HT-29 (cell line): ENCODE results near the gene CD74. TPM values are rescaled to one million over a fixed set of nuclear protein-coding genes. Genes with fewer than 3 reads are reported as not detected.
"Not testable (repeated sequence)": the region's sequence is repeated elsewhere in the genome, so short reads cannot be mapped to it uniquely, and the experiment has no call there.

Experiments used
- DNase-seq: peaks from one replicate; pipeline ENCODE4 v3.0.0-alpha.2; 2015; ENCODE audit warnings: low spot score
- total RNA-seq: library from RNA; depleted of rRNA; stranded (reverse); fragments of >200 nt; shearing (Covaris generic); gene quantifications from 2 replicates; pipeline ENCODE4 v1.2.3, GENCODE V29; 2014

The CD74 gene
- total RNA-seq, 1 experiment from 2014 or later, result 12.7 TPM

- no peak for DNase-seq
Measured at GRCh38 chr5:150441813-150442698, 29.3 kb upstream of the CD74 start.

GRCh38 chr5:150440948-150441812 is 28.5 kb upstream of the CD74 start:
- no peak for DNase-seq

- peak; percentile 47 for DNase-seq
Measured at GRCh38 chr5:150438873-150439546, 26.3 kb upstream of the CD74 start.

- peak; percentile 88 for DNase-seq
Measured at GRCh38 chr5:150436141-150436680, 23.5 kb upstream of the CD74 start.

- DNase-seq, result no peak
Measured at GRCh38 chr5:150434464-150434863, 21.8 kb upstream of the CD74 start.

GRCh38 chr5:150431574-150431973 is 18.9 kb upstream of the CD74 start:
- DNase-seq, result no peak

- DNase-seq, result no peak
Measured at GRCh38 chr5:150431048-150431447, 18.3 kb upstream of the CD74 start.

- no peak for DNase-seq
Measured at GRCh38 chr5:150429410-150429873, 16.7 kb upstream of the CD74 start.

- DNase-seq, result no peak
Measured at GRCh38 chr5:150428978-150429377, 16.3 kb upstream of the CD74 start.

- peak; percentile 76 for DNase-seq
Measured at GRCh38 chr5:150428106-150428876, 15.6 kb upstream of the CD74 start.

- not testable (repeated sequence) for DNase-seq
Measured at GRCh38 chr5:150426165-150426564, 13.5 kb upstream of the CD74 start.

GRCh38 chr5:150422758-150423157 is 10.0 kb upstream of the CD74 start:
- DNase-seq, result no peak

- no peak for DNase-seq
Measured at GRCh38 chr5:150422075-150422474, 9.4 kb upstream of the CD74 start.

- DNase-seq, result no peak
Measured at GRCh38 chr5:150419630-150420270, 7.0 kb upstream of the CD74 start.

GRCh38 chr5:150413902-150414790 is 1.4 kb upstream of the CD74 start:
- not testable (repeated sequence) for DNase-seq

GRCh38 chr5:150413176-150413901 is 629 bp upstream of the CD74 start:
- DNase-seq, result no peak

- DNase-seq, result no peak
Measured at GRCh38 chr5:150411245-150411979, 1.3 kb downstream of the CD74 start.
